ENCODE measurements around the gene PLCL2. TPM values are rescaled to one million over a fixed set of nuclear protein-coding genes. Genes with fewer than 3 reads are reported as not detected.
A peak's percentile ranks its signal among the peaks of the same experiment; 100 is the strongest.

PLCL2 gene
- total RNA-seq, 3 donors from 2014 or later, result 15.0 to 35.0 (median 18.8) TPM

DNA sequence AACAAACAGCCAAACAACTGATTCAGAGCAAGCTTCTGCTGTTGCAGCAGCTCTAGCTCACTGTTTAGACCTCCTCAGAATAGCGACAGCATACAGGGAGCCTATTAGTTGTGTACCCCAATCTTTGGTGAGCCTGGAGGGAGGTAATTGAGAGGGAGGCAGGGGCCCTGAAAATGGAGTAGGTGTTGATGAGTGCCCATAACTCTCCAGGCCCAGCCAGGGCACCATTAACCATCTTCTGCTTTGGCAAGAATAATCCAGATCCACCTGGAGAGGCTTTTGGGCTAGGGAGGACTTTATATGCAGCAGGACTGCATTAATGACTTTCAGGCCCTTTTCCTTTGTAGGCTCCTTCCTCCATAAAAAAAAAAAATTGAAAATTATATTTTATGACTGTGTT is 20.9 kb downstream of the PLCL2 start:
- Histone ChIP-seq H3K4me1 (ENCODE audit: low read depth) (peaks cover 19% of the 10 kb centered on the region), H3K4me3 (no peak overlapping the region), H3K9me3 (no peaks in the 10 kb centered on the region), H3K36me3 (ENCODE audit: low read depth) (no peaks in the 10 kb centered on the region)
- intact Hi-C loops (cut with DNase I, micrococcal nuclease), result no loop called here
- no peak for ATAC-seq
- TF ChIP-seq, protein P1, sequence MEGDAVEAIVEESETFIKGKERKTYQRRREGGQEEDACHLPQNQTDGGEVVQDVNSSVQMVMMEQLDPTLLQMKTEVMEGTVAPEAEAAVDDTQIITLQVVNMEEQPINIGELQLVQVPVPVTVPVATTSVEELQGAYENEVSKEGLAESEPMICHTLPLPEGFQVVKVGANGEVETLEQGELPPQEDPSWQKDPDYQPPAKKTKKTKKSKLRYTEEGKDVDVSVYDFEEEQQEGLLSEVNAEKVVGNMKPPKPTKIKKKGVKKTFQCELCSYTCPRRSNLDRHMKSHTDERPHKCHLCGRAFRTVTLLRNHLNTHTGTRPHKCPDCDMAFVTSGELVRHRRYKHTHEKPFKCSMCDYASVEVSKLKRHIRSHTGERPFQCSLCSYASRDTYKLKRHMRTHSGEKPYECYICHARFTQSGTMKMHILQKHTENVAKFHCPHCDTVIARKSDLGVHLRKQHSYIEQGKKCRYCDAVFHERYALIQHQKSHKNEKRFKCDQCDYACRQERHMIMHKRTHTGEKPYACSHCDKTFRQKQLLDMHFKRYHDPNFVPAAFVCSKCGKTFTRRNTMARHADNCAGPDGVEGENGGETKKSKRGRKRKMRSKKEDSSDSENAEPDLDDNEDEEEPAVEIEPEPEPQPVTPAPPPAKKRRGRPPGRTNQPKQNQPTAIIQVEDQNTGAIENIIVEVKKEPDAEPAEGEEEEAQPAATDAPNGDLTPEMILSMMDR (IDR thresholded peaks at IDR 0.05), result no peak
- no peak for DNase-seq

DNA sequence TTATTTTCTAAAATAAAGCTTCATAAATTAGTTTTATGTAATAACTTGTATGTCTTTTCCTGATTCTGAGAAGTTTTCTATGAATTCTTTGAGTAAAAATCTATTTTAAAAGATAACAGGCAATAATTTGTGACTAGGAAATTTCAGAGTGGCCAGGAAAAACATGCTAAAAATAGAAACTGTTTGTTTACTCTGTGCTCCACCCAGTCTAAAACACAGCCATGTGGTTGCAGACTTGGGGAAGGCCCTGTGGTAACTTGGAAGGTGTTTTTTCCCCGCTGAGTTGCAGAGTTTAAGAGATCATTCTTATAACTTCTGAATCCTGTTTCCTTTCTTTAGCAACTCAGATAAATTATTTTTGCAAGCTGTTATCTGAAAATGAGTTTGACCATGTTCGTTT is 21.9 kb downstream of the PLCL2 start:
- peak; percentile 89 for ATAC-seq
- intact Hi-C loops (cut with DNase I, micrococcal nuclease), result no loop called here
- Histone ChIP-seq H3K36me3 (ENCODE audit: low read depth) (no peaks in the 10 kb centered on the region), H3K4me3 (no peak overlapping the region), H3K9me3 (no peaks in the 10 kb centered on the region), H3K4me1 (ENCODE audit: low read depth) (peaks cover 19% of the 10 kb centered on the region)
- DNase-seq, result peak in 1 of 3 donors; percentile 54
- TF ChIP-seq, protein P1 (IDR thresholded peaks at IDR 0.05), result no peak

DNA sequence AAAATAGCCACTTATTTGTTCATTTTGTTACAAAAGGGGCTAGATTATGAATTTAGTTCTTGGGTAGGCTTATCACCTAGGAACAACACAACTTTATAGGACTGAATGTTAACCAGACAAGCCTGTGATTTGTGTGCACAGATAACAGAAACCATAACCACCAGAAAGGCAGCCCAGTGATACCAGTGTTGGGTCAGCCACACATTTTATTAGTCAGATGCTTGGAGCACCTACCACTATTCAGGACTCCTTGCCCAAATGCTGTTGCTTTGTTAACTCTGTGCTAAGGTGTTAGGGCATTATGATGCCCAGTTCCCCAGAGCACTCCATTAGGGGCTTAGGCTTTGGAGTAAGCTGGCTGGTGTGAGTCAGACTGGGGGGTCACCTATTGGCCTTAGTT is 22.5 kb downstream of the PLCL2 start:
- TF ChIP-seq, protein P1 (IDR thresholded peaks at IDR 0.05), result no peak
- DNase-seq (no peak), ATAC-seq (peak; percentile 68)
- H3K4me1 ChIP-seq (ENCODE audit: low read depth), result peaks cover 19% of the 10 kb centered on the region
- H3K4me3 ChIP-seq, result no peak overlapping the region
- H3K36me3 ChIP-seq (ENCODE audit: low read depth), result no peaks in the 10 kb centered on the region
- intact Hi-C loops (cut with DNase I, micrococcal nuclease), result no loop called here
- H3K9me3 ChIP-seq, result no peaks in the 10 kb centered on the region

DNA sequence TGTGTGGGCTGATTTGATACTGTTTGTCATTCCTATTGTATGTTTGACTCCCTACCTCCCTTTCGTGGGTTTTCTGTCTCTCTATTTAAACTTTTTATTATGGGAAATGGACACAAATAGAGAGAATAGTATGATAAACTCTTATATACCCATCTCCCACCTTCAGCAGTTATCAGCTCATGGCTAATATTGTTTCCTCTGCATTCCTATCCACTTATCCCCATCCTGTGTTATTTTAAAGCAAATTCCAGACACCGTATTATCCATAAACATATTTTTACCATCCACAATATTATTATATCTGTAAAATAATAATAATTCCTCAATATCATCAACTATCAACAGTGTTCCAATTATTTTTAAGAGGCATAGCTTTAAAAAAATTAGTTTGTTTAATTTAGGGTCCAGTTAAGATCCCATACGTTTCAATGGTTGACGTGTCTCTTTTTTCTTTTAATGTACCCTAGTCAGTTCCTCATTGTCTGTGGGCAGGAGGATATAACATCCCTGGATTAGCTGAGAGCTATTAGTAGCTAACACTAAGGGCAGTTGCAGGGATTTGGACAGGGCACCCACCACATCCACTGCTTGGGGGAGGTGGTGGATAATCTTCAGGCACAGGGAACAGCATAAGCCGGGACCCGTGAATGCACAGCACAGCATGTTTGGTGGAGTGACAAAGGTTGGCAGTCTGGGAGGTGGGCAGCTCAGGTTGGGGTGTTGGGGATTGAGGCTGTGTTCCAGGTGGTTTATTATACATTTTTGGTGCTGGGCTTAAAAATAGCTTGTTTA is 23.5 kb downstream of the PLCL2 start:
- no peak for ATAC-seq
- intact Hi-C loops (cut with DNase I, micrococcal nuclease), result no loop called here
- DNase-seq, result no peak
- Histone ChIP-seq H3K9me3 (no peaks in the 10 kb centered on the region), H3K4me1 (ENCODE audit: low read depth) (peaks cover 19% of the 10 kb centered on the region), H3K36me3 (ENCODE audit: low read depth) (no peaks in the 10 kb centered on the region), H3K4me3 (no peak overlapping the region)
- TF ChIP-seq, protein P1 (IDR thresholded peaks at IDR 0.05), result no peak

DNA sequence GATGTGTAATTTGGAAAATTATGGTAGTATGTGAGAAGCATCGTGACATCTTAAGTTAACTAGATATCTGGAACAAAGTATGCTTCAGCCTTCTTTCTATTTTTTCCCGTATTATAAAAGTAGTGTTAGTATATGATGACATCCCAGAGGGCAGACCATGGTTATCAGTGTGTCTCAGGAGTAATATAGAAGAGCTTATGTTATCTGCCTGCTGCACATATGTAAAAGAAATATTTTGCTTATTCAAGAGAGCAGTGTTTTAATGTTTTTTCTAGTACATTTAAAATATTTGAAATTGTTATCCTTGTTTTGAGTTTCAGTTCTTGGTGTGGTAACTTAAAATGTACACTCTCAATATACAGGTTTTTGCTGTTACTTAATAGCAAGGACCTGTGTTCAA is 24.1 kb downstream of the PLCL2 start:
- TF ChIP-seq, protein P1 (IDR thresholded peaks at IDR 0.05), result no peak
- intact Hi-C loops (cut with DNase I, micrococcal nuclease), result no loop called here
- no peak overlapping the region for H3K4me3 ChIP-seq
- ATAC-seq (no peak), DNase-seq (no peak)
- H3K4me1 ChIP-seq (ENCODE audit: low read depth), result peaks cover 19% of the 10 kb centered on the region
- no peaks in the 10 kb centered on the region for H3K9me3 ChIP-seq
- no peaks in the 10 kb centered on the region for H3K36me3 ChIP-seq (ENCODE audit: low read depth)

Measured in mucosa of descending colon (tissue), 3 donors.